GM19193 (cell line): ENCODE data around the gene LARP4B.

Experiments
- POLR2A ChIP-seq: IDR thresholded peaks from 4 replicates; pipeline ENCODE4 v1.6.1; 2011; ENCODE audit not compliant: insufficient read depth, insufficient read length; ENCODE audit errors: extremely low read depth

The LARP4B gene

DNA sequence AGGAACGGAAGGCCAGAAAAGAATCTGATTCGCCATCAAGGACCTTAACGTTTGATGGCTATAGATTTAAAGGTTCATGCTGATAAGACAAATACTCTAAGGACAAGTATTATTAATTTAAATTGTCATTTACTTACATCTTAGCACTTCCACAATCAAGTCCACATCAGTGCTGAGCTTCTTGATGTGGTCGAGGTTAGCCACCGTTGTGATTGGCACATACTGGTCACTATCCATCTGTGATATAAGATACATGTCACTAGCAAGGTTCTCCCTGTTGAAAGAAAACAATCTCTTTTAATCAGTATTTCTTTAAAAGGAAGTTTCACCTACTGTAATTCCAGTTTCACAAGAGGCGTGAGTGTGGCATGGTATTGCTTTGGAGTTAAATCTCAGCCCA is 88.7 kb downstream of the LARP4B start:
- TF ChIP-seq POLR2A: no peak

DNA sequence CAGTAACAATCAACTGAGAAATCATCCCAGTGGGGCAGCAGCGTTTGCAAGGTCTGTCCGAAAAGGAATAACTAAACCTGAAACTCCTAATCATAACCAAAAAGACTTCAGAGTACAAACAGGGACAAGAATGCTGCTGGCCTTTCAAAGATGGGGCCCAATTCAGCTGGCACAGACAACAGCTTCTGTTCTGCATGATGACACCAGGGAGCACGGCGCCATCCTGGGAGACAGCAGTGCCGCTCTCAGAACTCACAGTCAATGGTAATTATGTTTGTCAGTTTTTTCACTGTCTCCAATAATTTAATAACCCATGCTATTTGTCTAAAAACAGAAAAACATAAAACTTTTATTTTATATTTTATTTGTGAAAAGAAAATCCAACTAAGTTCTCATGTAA is 90.0 kb downstream of the LARP4B start:
- TF ChIP-seq POLR2A: no peak

DNA sequence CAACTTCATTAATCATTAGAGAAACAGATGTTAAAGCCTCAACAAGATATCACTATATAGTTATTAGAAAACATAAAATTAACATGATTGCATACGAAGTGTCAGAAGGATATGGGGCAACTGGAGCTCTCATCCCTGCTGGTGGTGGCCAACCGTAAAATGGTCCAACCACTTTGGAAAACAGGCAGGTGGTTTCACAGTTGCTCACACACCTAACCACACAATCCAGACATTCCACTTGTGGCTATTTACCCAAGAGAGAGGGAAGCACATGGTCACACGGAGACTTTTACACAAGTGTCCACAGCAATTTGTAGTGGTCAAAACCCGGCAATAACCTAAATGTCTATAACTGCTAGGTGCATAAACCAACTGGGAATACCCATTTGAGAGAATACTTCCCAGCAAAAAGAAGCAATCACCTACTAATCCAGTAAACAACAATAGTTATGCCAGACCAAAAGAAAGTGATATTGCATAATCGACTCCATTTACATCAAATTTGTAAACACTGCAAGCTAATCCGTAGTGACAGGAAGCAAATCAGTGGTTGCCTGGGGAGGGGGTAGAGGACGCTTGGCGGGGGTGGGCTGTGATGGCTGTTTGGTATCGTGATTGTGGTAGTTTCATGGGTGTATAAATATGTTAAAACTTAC is 91.8 kb downstream of the LARP4B start:
- TF ChIP-seq POLR2A: no peak

- no peak for TF ChIP-seq POLR2A
Observed at GRCh38 chr10:836782-837181, 94.7 kb downstream of the LARP4B start.

- no peak for TF ChIP-seq POLR2A
Observed at GRCh38 chr10:834493-834892, 97.0 kb downstream of the LARP4B start.

DNA sequence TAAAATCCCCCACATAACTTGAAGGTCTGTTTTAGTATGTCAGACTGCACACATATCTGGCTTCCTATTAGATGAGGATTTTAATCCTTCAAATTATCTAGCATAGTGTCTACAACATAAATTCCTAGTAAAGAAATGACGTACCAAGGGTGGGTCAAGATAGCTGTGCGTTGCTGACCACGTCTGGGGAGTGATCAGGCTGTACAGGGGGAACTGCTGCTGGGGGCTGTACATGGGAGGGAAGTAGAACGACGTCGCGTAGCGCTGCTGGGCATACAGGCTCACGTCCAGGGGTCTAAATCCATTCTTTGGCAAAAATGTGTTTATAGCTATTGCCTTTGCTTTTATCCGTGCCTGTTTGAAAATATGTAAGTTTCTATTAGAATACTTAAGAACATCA is 102.3 kb downstream of the LARP4B start:
- TF ChIP-seq POLR2A: no peak

DNA sequence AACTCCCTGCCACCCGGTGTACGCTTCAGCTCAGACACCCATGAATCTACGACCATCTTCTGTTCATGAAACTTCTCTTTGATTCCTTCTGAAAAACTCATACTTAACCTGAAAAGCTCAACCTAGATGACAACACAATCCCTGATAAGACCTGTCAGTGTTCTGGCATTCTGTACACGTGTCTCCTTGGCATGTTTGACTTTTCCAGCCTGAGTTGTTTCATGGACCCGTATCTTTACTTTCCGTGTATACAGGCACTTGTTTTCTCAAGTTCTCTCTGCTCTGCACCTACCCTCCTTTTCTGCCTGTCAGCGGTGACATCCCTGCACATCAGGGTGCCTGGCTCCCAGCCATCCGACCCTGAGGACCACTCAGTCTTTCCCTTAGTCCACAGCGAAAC is 103.3 kb downstream of the LARP4B start:
- no peak for TF ChIP-seq POLR2A

GRCh38 chr10:824946-825345 is 106.6 kb downstream of the LARP4B start:
- no peak for TF ChIP-seq POLR2A

DNA sequence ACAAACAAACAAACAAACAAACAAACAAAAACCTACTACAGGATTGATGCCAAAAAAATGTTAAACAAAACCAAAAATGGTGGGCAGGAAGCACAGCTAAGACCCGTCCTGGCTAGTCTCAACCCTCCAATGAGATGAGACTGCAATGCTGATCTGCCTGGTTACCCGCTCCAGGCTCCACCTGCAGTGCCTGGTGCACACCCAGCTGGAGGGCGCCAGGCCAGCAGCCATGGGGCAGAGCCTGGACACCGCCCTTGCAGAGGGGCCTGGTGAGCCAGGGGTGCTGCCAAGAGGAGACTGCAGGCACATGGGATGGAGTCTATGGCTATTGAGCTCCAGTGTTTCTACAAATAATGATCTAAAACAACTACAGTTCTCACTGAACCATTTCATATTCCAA is 107.0 kb downstream of the LARP4B start:
- no peak for TF ChIP-seq POLR2A

DNA sequence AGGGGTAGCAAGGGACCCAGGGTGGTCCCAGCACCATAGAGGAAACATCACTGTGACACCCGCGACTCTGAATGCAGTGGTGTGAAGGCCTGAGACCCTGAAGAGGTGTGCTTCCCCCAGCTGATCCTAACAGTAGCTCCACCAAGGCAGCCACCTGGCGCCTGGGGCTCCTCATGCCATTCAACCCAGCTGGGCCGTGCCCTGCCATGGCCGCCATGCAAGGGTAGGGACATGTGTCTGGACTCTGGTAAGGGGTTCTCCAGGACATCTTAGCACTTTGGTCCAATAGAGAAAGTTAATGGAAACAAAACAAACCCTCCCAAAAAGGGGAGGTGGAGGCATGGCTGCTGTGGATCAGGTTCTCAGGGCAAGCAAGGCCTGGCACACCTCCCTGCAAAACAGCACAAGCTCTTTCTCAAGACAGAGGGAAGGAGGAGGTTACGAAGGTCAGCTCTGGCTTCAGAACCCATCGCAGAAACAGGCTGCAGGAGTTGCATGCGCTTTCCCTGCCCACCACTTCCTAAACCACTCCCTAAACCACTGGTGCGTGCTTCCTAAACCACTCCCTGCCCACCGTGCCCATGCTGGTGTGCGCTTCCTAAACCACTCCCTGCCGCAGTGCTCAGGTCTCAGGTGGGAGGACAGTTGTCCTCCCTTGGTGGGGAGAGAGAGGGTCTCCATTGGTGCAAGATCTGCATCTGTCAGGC is 108.7 kb downstream of the LARP4B start:
- no peak for TF ChIP-seq POLR2A

- TF ChIP-seq POLR2A: no peak
Observed at GRCh38 chr10:822197-822596, 109.3 kb downstream of the LARP4B start.

DNA sequence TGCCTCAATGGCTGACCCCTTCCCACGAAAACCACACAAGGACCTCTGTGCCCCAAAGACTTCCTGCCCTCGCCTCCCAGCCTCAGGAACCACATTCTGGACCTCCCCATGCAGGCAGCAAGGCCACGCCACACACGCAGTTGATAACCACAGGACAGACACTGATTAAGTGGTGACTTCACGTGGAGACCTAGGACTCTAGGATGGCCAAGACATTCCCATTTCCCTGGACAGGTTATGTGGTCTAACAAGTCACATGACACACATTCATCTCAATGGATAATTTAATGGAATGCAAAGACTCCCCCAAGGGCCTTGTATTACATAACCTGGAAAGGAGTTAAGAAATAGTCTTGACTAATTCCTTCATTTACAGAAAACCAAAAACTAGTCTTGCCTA is 110.2 kb downstream of the LARP4B start:
- TF ChIP-seq POLR2A: no peak

DNA sequence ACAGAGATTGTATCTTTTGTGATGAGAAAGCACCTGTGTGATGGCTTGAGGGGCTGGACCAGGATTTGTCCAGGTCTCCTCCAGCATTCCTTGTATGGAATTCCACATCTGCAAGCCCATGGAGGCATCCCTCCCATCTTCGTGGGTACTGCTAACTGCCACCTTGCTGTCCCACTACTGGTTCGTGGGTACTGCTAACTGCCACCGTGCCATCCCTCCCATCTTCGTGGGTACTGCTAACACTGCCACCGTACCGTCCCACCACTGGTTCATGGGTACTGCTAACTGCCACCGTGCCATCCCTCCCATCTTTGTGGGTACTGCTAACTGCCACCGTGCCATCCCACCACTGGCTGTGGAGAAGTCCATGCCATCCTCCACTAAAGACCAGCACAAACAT is 111.7 kb downstream of the LARP4B start:
- TF ChIP-seq POLR2A: no peak

DNA sequence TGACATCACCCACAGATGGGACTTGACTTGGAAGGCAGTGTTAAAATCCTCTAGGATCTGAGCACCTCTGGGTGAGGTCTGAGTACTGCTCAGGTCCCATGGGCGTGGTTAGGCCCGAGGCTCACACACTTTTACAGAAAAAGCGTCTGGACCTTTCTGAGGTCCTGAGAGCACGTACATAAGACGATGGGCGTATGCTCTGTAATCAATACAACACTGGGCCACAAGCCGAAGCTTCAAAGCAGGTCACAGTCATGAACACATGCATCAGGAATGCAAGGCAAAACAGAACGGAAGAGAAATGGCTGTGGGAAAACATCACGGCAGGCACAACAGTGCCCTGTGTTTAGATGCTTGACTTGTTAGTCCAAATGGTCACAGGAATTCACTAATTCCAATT is 112.2 kb downstream of the LARP4B start:
- TF ChIP-seq POLR2A: no peak

- no peak for TF ChIP-seq POLR2A
Observed at GRCh38 chr10:818526-819220, 112.8 kb downstream of the LARP4B start.

- no peak for TF ChIP-seq POLR2A
Observed at GRCh38 chr10:818010-818409, 113.5 kb downstream of the LARP4B start.
